ENCODE results near the gene STPG2. TPM values are rescaled to one million over a fixed set of nuclear protein-coding genes. Genes with fewer than 3 reads are reported as not detected.

STPG2 gene
- total and polyA plus RNA-seq, 2 of the 8 experiments (the other 6 are each of a cell fraction or from before 2014, with no cell fraction given): 0.03 TPM; not detected in 1

DNA sequence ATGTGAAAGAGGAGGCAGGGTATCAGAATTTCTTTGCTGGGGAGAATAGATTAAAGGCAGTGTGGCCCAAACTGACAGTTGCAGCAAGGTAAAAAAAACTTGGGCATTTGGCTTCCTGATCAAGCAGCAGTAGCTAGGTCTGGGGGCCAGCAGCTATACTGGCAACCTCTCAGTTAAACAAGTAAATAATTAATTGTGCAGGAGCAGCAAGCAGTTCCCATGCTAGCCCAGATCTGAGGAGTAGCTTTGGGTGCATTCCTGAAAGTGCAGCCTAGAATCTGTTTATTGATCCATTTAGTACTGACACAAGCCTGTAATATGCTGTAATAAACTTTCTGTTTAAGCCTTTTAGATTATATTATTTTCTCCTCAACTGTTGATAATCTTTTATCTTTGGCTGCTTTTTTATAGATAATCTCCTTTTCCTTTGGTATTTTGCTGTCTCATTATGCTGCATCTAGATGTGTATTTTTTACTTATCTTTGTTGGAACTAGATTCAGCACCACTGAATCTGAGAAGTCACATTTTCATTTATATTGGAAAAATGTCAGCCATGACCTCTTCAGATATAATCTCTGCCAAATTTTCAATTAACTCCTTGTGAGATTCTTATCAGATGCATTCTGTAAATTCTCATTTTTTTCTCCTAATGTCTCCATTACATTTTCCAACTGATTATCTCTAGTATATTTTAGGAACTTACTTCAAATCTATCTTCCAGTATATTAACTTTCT is 276.3 kb downstream of the STPG2 start:
- no peak overlapping the region for H4K91ac ChIP-seq (replicated peaks; ENCODE audit: insufficient read length, low read length)
- no peak overlapping the region for H3K4me3 ChIP-seq (ENCODE audit: extremely low read depth in 1 of 4, insufficient read depth in 2 of 4, low read depth in 3 of 4, low read length in 4 of 4)
- no peak overlapping the region for H3K4ac ChIP-seq (replicated peaks; ENCODE audit: insufficient read length, low read depth, low read length)
- no peak overlapping the region for H3K23ac ChIP-seq (ENCODE audit: insufficient read length)
- ChIA-PET CTCF (ENCODE audit: partially characterized antibody) (interaction anchor here (0.7 kb wide), 1 partner anchor 13 kb away, joined by 3 read pairs; no protein-coding TSS in a partner anchor), POLR2A (ENCODE audit: partially characterized antibody) (no interaction called here)
- no peak overlapping the region for H2BK5ac ChIP-seq (ENCODE audit: low read depth, low read length)
- no peak overlapping the region for H3K9ac ChIP-seq (replicated peaks in 1 of 4; ENCODE audit: extremely low read depth in 1 of 4, low read depth in 3 of 4, low read length in 3 of 4)
- no peak overlapping the region for H2AK5ac ChIP-seq (ENCODE audit: low read depth, low read length)
- no peak overlapping the region for H2AFZ ChIP-seq (ENCODE audit: low read length)
- H2BK20ac ChIP-seq (ENCODE audit: low read length): no peak overlapping the region
- H3K79me2 ChIP-seq (ENCODE audit: control insufficient read depth in 1 of 2, insufficient read depth in 2 of 2, low read length in 2 of 2): no peaks in the 10 kb centered on the region
- H3K4me2 ChIP-seq (ENCODE audit: insufficient read depth in 1 of 2, low read depth in 2 of 2, low read length in 2 of 2): no peak overlapping the region
- H3K18ac ChIP-seq (ENCODE audit: extremely low read depth, low read length): no peak overlapping the region
- no peaks in the 10 kb centered on the region for H3K4me1 ChIP-seq (replicated peaks in 1 of 4; ENCODE audit: control insufficient read depth in 3 of 4, insufficient read depth in 4 of 4, low read length in 3 of 4)
- no peaks in the 10 kb centered on the region for H3K79me1 ChIP-seq (ENCODE audit: low read depth, low read length)
- no peak overlapping the region for H3K27ac ChIP-seq (ENCODE audit: low read depth, low read length)
- FAIRE-seq (no peak), DNase-seq (ENCODE audit: low read depth in 1 of 2, low spot score in 2 of 2) (no peak)
- no peak for TF ChIP-seq CTCF (IDR thresholded peaks at IDR 0.05; ENCODE audit: control extremely low read depth in 1 of 3, insufficient read depth in 1 of 3, low read depth in 1 of 3, low read length in 3 of 3)
- TF ChIP-seq KDM4A (IDR thresholded peaks at IDR 0.05; ENCODE audit: low read depth, low read length, severe bottlenecking): no peak
- TF ChIP-seq SIX5 (IDR thresholded peaks at IDR 0.05; ENCODE audit: low read depth, low read length): no peak
- TF ChIP-seq BCL11A (IDR thresholded peaks at IDR 0.05; ENCODE audit: low read depth in 2 of 2, low read length in 2 of 2): no peak
- no peak for TF ChIP-seq EGR1 (IDR thresholded peaks at IDR 0.05; ENCODE audit: borderline replicate concordance, low read depth, low read length)
- TF ChIP-seq NANOG (IDR thresholded peaks at IDR 0.05; ENCODE audit: insufficient read depth, low read depth, low read length, poor library complexity, severe bottlenecking): no peak
- no peak for TF ChIP-seq TEAD4 (IDR thresholded peaks at IDR 0.05; ENCODE audit: low read depth, low read length)
- TF ChIP-seq CEBPB (IDR thresholded peaks at IDR 0.05; ENCODE audit: low read depth, low read length): no peak
- TF ChIP-seq JUN (IDR thresholded peaks at IDR 0.05; ENCODE audit: low read depth, low read length): no peak
- TF ChIP-seq CHD2 (IDR thresholded peaks at IDR 0.05; ENCODE audit: low read length): no peak
- TF ChIP-seq EZH2 (IDR thresholded peaks at IDR 0.05; ENCODE audit: low read depth, low read length, severe bottlenecking): no peak
- no peak overlapping the region for H4K8ac ChIP-seq (ENCODE audit: extremely low read depth, insufficient read depth, low read length)
- no peaks in the 10 kb centered on the region for H3K36me3 ChIP-seq (ENCODE audit: control insufficient read depth in 2 of 4, insufficient read depth in 4 of 4, low read length in 3 of 4)
- no peak overlapping the region for H2BK120ac ChIP-seq (replicated peaks; ENCODE audit: low read depth, low read length)
- H3K56ac ChIP-seq (replicated peaks; ENCODE audit: insufficient read length, low read depth, low read length): no peak overlapping the region
- no peak overlapping the region for H3K14ac ChIP-seq (ENCODE audit: insufficient read length)
- no peaks in the 10 kb centered on the region for H4K20me1 ChIP-seq (replicated peaks in 1 of 2; ENCODE audit: control insufficient read depth in 1 of 2, insufficient read depth in 2 of 2, low read length in 2 of 2)
- no peak overlapping the region for H2BK15ac ChIP-seq (ENCODE audit: low read length)
- no peaks in the 10 kb centered on the region for H3K27me3 ChIP-seq (replicated peaks in 1 of 4; ENCODE audit: control insufficient read depth in 3 of 4, extremely low read depth in 1 of 4, insufficient read depth in 3 of 4, low read length in 3 of 4)
- H4K5ac ChIP-seq (ENCODE audit: insufficient read length, low read depth, low read length): no peak overlapping the region
- no peak overlapping the region for H2BK12ac ChIP-seq (ENCODE audit: low read depth, low read length)
- H3K23me2 ChIP-seq (ENCODE audit: low read depth, low read length): no peaks in the 10 kb centered on the region
- H3K9me3 ChIP-seq (ENCODE audit: insufficient read depth in 2 of 2, low read depth in 1 of 2, low read length in 1 of 2): no peaks in the 10 kb centered on the region

All from H1 (cell line).